ENCODE measurements around the gene SMPD3.

- no peak for TF ChIP-seq CTCF (IDR thresholded peaks at IDR 0.05)
- no peak for TF ChIP-seq POLR2A (IDR thresholded peaks at IDR 0.05)
- TF ChIP-seq EP300 (IDR thresholded peaks at IDR 0.05), result no peak
These were observed 48.0 kb downstream of the SMPD3 start for GRCh38 chr16:68400083-68400923.
